HG03039 (cell line): ENCODE results near the gene PSMD6.

Experiments used
- ATAC-seq: cut with Tn5 transposase; IDR thresholded peaks from one replicate; pipeline ENCODE4 v1.9.1; 2021; ENCODE audit warnings: mild to moderate bottlenecking, moderate library complexity; ENCODE audit not compliant: unreplicated experiment

PSMD6 gene

DNA sequence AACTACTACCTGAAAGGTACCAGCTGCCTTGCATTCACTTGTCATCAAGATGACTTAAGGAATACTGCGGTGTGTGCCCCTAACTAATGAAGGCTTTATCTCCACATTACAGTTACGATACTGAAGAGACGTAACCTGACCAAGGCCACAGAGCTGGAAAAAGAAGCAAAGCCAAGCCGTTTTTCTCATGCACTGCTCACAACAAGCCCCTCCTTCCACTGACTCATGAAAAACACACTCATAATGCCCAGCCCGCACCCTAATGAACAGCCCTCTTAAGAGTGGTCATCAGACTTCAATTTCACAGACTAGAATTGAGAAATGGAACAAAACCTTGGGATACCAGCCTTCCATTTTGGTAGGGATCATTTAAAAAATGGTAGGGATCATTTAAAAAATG is 11.6 kb downstream of the PSMD6 start:
- no peak for ATAC-seq

DNA sequence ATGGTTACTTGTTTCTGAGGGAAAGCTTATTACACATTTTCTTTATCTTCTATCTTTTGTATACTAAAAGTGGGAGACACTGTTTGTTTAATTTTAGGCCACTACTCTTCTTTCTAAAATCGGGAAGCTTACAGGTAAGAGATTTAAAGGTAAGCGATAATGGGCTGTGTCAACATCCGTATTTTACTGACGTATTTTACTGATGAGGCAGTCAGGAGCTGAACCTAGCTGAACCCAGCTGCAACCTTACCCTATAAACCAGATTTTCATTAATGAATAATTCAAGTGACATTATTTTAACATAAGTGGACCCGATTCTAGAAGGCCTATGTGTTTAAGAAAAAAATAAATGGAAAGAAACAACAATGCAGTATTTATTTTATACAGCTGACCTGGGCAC is 13.1 kb downstream of the PSMD6 start:
- ATAC-seq: no peak

DNA sequence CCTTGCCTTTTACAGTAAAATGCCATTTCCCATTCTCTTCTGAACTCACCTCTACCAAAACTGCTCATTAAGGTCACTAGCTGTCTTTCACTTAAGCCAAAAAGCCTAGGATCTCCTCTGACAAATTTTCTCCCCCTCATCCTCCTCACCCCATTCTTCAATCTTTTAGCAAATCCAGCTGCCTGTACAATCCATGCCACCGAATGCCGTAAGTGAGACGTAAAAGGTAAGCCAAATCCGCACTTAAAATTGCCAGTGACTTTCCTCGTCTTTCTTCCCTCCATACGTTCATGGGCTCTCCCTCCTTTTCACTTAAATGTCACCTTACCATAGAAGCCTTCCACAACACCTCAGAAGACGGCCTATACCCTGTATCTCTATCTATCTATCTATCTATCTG is 13.8 kb downstream of the PSMD6 start:
- ATAC-seq: no peak

DNA sequence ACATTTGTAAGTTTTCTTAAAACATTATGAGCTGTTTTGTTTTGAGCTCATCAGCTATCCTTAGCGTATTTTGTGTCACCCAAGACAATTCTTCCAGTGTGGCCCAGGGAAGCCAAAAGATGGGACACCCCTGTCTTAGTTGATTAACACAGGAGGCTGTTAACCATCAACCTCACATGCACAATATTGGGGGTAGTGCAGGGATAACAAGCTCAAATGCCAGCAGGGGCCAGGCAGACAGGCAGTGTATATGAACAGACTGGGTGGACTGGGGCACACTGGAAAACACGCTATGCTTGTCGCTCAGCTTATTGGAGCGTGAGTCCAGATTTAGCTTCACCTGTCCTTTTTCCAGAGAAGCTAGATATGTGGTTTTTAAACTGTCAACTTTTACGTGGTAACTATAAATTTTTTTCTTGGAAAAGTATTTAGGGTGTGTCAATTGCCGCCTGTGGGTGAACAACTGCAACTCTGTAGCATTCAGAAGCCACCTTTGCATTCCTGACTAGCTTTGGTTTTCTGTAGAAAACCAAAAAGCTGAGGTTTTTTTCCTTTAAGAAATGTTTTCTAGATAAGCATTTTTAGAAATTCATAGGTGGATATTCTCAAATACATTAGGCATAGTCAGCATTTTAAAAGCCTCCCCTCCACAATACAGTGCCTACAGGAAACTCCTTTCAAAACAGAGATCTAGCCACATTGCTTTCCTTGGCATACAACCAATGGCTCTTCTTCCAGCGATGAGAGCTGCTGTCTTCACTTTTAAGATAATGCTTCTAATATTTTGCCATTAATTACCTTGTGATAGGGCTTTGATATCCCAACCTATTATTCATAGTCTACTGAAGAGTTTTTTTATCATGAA is 14.6 kb downstream of the PSMD6 start:
- ATAC-seq: no peak

- no peak for ATAC-seq
Observed at GRCh38 chr3:64008017-64008416, 15.3 kb downstream of the PSMD6 start.

DNA sequence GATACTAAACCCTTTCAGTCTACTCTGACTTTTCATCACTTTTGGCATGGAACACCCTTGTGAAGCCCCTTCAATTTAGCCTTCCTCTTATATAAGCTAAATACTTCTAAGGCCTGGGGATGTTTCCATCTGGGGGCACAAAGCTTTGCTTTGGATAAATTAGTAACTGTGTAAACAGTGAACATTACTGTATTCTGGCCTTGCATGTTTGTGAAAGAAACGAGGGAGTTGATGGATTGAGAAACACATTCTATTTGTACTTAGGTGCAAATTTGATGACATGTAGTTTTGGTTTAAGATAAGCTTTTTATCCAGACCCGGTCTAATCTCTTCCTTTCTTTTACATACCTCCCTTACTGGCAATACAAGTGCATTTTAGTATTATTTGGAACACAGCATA is 19.7 kb downstream of the PSMD6 start:
- ATAC-seq: no peak

- ATAC-seq: no peak
Observed at GRCh38 chr3:64002233-64002632, 21.1 kb downstream of the PSMD6 start.

DNA sequence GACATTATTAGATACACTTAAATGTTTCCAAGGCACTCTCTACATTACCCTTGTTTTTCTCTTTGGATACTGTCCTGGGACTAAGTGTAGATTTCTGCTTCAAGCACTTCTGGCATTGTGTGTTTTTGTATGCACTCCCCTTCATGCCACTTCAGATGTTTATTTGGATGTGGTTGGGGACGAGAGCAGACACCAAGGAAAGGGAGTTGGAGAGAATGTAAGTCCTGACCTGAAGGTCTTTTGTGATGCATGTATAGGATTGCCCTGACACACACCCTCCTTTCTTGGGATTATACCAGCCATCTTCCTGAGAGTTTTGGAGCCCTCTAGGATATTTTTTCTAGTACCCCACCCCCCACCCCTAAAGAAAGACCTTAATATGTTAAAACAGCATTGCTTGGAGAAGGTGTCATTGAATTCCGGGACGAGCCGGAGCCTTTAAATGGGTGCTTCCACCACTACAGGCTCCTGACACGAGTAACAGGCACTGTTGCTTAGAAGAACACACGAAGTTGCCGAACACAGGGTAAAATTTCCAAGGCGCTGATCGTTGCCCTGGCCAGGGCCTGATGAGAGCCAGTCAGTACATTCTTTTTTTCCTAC is 22.7 kb downstream of the PSMD6 start:
- no peak for ATAC-seq

GRCh38 chr3:63998852-63999754 is 24.2 kb downstream of the PSMD6 start:
- ATAC-seq: no peak

GRCh38 chr3:63995086-63995485 is 28.2 kb downstream of the PSMD6 start:
- ATAC-seq: no peak

GRCh38 chr3:63993653-63994079 is 29.6 kb downstream of the PSMD6 start:
- ATAC-seq: no peak

GRCh38 chr3:63992516-63993209 is 30.6 kb downstream of the PSMD6 start:
- ATAC-seq: no peak

GRCh38 chr3:63991666-63992065 is 31.6 kb downstream of the PSMD6 start:
- ATAC-seq: no peak

DNA sequence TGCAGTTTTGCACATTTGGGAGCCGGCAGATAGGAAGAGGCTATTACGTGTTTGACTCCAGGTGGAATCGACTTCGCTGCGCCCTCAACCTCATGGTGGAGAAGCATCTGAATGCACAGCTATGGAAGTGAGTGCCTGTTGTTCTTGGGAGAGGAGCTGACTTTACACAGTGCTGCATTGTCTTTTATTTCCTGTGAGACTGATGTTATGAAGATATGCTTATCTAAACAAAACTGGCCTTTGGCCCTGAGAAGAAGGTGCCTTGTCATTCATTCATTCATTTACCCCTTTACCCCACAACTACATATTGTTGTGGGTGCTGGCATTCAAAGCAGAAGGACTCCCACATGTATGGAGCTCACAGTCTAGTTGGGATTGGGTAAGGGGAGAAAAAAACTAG is 32.6 kb downstream of the PSMD6 start:
- ATAC-seq: no peak

GRCh38 chr3:63990204-63990603 is 33.1 kb downstream of the PSMD6 start:
- no peak for ATAC-seq

- no peak for ATAC-seq
Observed at GRCh38 chr3:63988943-63989342, 34.4 kb downstream of the PSMD6 start.

- no peak for ATAC-seq
Observed at GRCh38 chr3:63986831-63987230, 36.5 kb downstream of the PSMD6 start.

GRCh38 chr3:63986146-63986545 is 37.1 kb downstream of the PSMD6 start:
- no peak for ATAC-seq

DNA sequence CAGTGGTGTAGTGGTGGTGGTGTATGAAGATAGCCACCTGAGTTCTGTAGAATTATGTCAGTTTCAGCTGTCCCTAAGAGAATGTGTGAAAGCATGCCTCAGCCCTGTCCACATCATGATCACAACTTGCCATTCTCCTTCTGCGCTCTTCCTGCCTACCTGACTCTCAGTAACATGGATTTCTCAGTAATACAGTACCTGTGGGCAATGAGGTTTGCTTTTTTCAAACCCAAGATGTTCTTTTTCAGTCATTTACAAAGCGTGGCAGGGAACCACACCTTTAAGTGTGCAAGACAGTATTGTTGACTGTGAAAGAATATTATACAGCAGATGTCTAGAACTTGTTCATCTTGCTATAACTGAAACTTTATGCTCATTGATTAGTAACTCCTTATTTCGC is 38.9 kb downstream of the PSMD6 start:
- no peak for ATAC-seq

GRCh38 chr3:63981980-63982379 is 41.3 kb downstream of the PSMD6 start:
- ATAC-seq: no peak
